Activated T-helper 1 cell treated with anti-CD3 and anti-CD28 coated beads, Interleukin-2, amount 50 U/mL, for 16 hours (primary cell): ENCODE measurements around the gene CAPN9.
"Not testable (repeated sequence)": the region's sequence is repeated elsewhere in the genome, so short reads cannot be mapped to it uniquely, and the experiment has no call there.

Experiments
- DNase-seq, 2 donors: peaks; one replicate each; pipeline ENCODE4 v3.0.0-alpha.2; 2020; ENCODE audit warnings: low read depth in 1 of 2, low spot score in 1 of 2

Gene CAPN9

GRCh38 chr1:230845184-230845583, 98.0 kb downstream of the CAPN9 start:
- not testable (repeated sequence) for DNase-seq

DNA sequence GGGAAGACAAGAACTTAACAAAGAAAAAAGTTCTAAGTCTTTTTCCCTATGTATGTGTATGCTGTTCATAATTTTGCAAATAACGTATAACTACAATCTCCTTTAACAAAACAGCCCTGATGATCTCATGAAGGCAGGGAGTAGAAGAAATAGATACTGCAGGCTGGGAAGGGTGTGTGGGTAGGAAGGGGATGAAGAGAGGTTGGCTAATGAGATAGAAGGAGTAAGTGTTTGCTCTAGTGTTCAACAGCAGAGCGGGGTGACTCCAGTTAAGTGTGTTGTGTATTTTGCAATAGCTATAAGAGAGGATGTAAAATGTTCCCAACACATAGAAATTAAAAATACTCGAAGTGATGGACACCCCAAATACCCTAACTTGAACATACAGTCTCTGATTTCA, 101.0 kb downstream of the CAPN9 start:
- no peak for DNase-seq

DNA sequence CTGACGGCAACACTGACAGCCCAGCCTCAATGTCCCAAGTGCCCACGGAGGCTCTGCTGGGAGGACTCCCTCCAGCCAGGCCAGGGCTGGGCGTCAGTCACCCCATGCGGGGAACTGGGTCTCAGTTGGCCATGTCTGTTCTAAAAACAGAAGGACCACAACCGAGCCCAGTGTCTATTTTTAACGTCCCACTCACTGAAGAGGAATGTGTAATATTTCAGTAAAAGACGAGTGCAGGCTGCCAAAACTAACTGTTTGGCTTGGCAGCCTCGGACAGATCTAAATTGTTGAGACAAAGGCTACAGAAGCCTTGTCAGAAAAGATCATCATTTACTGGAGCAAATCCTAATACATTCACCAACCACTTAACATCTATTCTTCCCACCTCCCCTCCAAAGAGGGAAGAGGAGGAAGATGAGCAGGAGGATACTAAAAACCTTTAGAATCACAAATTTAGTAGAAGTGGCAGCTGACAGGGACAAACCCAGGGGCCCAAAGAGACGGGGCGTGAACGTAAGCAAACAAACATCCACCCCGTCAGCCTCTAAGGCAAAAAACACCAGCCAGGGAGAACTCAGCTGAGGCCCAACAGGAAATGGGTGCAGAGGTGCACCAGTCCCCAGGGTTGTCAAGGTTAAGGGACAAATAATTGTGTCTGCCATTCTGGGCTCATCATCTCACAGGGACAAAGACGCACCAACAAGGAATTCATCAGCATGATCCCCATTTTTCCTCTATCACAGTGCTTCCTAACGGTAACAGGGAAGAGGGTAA, 102.5 kb downstream of the CAPN9 start:
- no peak for DNase-seq

DNA sequence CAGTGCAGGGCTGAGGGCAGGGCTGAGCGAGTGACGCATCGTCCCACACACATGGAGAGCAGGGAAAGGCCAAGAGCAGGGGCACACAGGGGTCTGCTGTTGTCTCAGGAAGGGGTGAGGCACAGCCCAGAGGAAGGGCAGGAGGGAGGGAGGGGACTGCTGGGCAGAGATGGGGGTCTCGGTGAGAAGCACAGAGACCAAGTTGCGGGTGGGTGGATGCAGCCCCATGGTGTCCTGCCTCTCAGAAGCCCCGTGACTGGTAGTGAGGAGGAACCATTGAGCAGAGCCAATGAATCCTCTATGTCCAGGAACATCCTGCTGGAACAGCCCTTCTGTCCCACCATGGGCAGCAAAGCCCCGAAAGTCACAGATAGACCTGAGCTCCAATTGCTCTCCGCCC, 103.4 kb downstream of the CAPN9 start:
- DNase-seq: no peak

DNA sequence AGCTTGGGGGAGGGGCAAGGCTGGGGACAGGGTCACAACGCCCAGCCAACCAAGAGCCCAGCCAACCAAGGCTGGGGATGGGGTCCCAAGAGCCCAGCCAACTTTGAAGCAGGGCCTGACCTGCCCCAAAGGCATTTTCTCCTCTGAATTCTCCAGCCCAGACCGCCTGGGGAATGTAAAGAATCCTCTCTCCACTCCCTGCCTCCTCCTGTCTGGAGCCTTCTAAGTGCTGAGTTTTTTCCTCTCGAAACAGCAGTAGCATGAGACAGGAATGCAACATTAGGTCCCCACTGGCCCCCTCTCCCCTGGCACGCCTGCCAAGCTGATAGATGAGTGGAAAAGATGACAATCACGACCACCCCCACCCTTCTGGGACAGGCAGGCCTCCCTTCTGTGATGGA, 104.1 kb downstream of the CAPN9 start:
- DNase-seq: no peak
